Measurements from ENCODE around the gene NOS1AP. TPM values are rescaled to one million over a fixed set of nuclear protein-coding genes. Genes with fewer than 3 reads are reported as not detected.
"Not testable (repeated sequence)": the region's sequence is repeated elsewhere in the genome, so short reads cannot be mapped to it uniquely, and the experiment has no call there.

NOS1AP gene
- total RNA-seq, 1 experiment from 2014 or later = 0.17 TPM

- DNase-seq (ENCODE audit: low spot score) = no peak
Measured at GRCh38 chr1:162333991-162334390, 264.5 kb downstream of the NOS1AP start.

- no peak for DNase-seq (ENCODE audit: low spot score)
Measured at GRCh38 chr1:162335126-162335525, 265.6 kb downstream of the NOS1AP start.

GRCh38 chr1:162336621-162337285 is 267.3 kb downstream of the NOS1AP start:
- no peak for DNase-seq (ENCODE audit: low spot score)

- DNase-seq (ENCODE audit: low spot score) = no peak
Measured at GRCh38 chr1:162342452-162342983, 273.0 kb downstream of the NOS1AP start.

- no peak for DNase-seq (ENCODE audit: low spot score)
Measured at GRCh38 chr1:162343470-162343869, 274.0 kb downstream of the NOS1AP start.

GRCh38 chr1:162347281-162347680 is 277.8 kb downstream of the NOS1AP start:
- no peak for DNase-seq (ENCODE audit: low spot score)

GRCh38 chr1:162349635-162350330 is 280.3 kb downstream of the NOS1AP start:
- DNase-seq (ENCODE audit: low spot score) = peak; percentile 74

- no peak for DNase-seq (ENCODE audit: low spot score)
Measured at GRCh38 chr1:162351246-162351842, 281.9 kb downstream of the NOS1AP start.

GRCh38 chr1:162351874-162352273 is 282.4 kb downstream of the NOS1AP start:
- DNase-seq (ENCODE audit: low spot score) = not testable (repeated sequence)

- DNase-seq (ENCODE audit: low spot score) = no peak
Measured at GRCh38 chr1:162353078-162353477, 283.6 kb downstream of the NOS1AP start.

GRCh38 chr1:162353702-162354101 is 284.2 kb downstream of the NOS1AP start:
- no peak for DNase-seq (ENCODE audit: low spot score)

GRCh38 chr1:162357681-162358266 is 288.3 kb downstream of the NOS1AP start:
- no peak for DNase-seq (ENCODE audit: low spot score)

- no peak for DNase-seq (ENCODE audit: low spot score)
Measured at GRCh38 chr1:162358928-162359327, 289.4 kb downstream of the NOS1AP start.

- no peak for DNase-seq (ENCODE audit: low spot score)
Measured at GRCh38 chr1:162359523-162360236, 290.2 kb downstream of the NOS1AP start.

GRCh38 chr1:162360237-162360873 is 290.9 kb downstream of the NOS1AP start:
- no peak for DNase-seq (ENCODE audit: low spot score)

GRCh38 chr1:162360874-162361260 is 291.4 kb downstream of the NOS1AP start:
- DNase-seq (ENCODE audit: low spot score) = no peak

GRCh38 chr1:162361349-162361748 is 291.9 kb downstream of the NOS1AP start:
- no peak for DNase-seq (ENCODE audit: low spot score)

- DNase-seq (ENCODE audit: low spot score) = no peak
Measured at GRCh38 chr1:162363823-162364222, 294.3 kb downstream of the NOS1AP start.

GRCh38 chr1:162364498-162364897 is 295.0 kb downstream of the NOS1AP start:
- no peak for DNase-seq (ENCODE audit: low spot score)

- no peak for DNase-seq (ENCODE audit: low spot score)
Measured at GRCh38 chr1:162365284-162366020, 296.0 kb downstream of the NOS1AP start.

GRCh38 chr1:162366149-162366548 is 296.7 kb downstream of the NOS1AP start:
- DNase-seq (ENCODE audit: low spot score) = no peak

All from H4 (cell line).